Uterus (tissue), 4 donors: ENCODE measurements around the gene CELF2. TPM values are rescaled to one million over a fixed set of nuclear protein-coding genes. Genes with fewer than 3 reads are reported as not detected.

Experiments used
- DNase-seq, 2 donors: peaks; one replicate each; pipeline ENCODE4 v3.0.0-alpha.2; 2019 to 2020
- H3K27ac ChIP-seq, 2 donors: fragments of 200-600 bp; sonication (generic); 1 replicate in 1 of 2; 2 replicates in 1 of 2; pipeline ENCODE4 v1.5.1; 2016 to 2018
- H3K27me3 ChIP-seq, 2 donors: fragments of 200-600 bp; sonication (generic); one replicate each; pipeline ENCODE4 v1.5.1; 2018 to 2019; ENCODE audit warnings: control low read depth in 1 of 2
- H3K36me3 ChIP-seq, 2 donors: fragments of 200-600 bp; sonication (generic); one replicate each; pipeline ENCODE4 v1.5.1; 2019; ENCODE audit warnings: control low read depth in 1 of 2
- H3K4me1 ChIP-seq, 2 donors: fragments of 200-600 bp; sonication (generic); one replicate each; pipeline ENCODE4 v1.5.1; 2018 to 2019; ENCODE audit warnings: control low read depth in 1 of 2
- H3K4me3 ChIP-seq, 2 donors: fragments of 200-600 bp; sonication (generic); 1 replicate in 1 of 2; 2 replicates in 1 of 2; pipeline ENCODE4 v1.5.1; 2018 to 2019; ENCODE audit warnings: mild to moderate bottlenecking in 1 of 2
- H3K9me3 ChIP-seq, 2 donors: fragments of 200-600 bp; sonication (generic); one replicate each; pipeline ENCODE4 v1.5.1; 2019; ENCODE audit warnings: control low read depth in 1 of 2
- CTCF ChIP-seq, 4 experiments: fragments of 200-600 bp in 2 of 4; fragments of 450-650 bp in 2 of 4; sonication (generic) in 2 of 4; IDR thresholded peaks; one replicate each; pipeline ENCODE4 v1.5.1; 2016 to 2019; ENCODE audit warnings: antibody characterized with exemption in 4 of 4, mild to moderate bottlenecking in 2 of 4, moderate library complexity in 1 of 4
- POLR2A ChIP-seq, 2 donors: fragments of 450-650 bp; IDR thresholded peaks; one replicate each; pipeline ENCODE4 v1.6.1; 2016; ENCODE audit warnings: antibody characterized with exemption in 2 of 2, mild to moderate bottlenecking in 1 of 2, moderate library complexity in 1 of 2
- intact Hi-C: fragments of 100-400 bp; cut with DNase I; formaldehyde crosslinking; loops from one replicate; pipeline ENCODE4 v1.15.1; 2023; ENCODE audit warnings: low total_unique reads
- total RNA-seq, 4 donors: library from RNA; depleted of rRNA in 3 of 4; stranded (reverse); fragments of >200 nt in 3 of 4; gene quantifications; one replicate each; pipeline versions ENCODE4 v1.1.0 to v1.2.4, GENCODE V29; 2014 to 2023
- donor health status: DM: yes; HTN: yes; CAD: no.

CELF2 gene
- total RNA-seq, 4 donors from 2014 or later, result 12.8 to 59.2 (median 44.0) TPM

DNA sequence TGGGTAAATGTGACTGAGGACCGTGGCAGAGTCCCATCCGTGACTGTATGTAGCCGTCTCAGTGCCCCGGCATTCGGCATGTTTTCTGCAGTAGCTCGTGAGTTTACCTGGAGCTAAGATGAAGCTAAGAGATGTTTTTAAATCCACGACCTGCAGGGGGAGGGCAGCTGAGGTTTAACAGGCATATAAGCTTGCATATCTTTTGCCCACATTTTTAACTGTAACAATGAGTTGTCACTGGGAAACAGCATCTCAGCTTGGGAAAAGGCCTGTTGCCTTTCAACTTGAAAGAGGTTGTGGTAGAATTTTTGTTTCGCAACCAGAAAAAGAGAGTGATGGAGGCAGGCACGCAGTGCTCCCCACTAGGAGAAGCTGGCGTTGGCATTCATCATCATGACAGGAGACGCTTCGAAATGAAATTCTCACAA is 77.7 kb downstream of the CELF2 start:
- TF ChIP-seq POLR2A (IDR thresholded peaks at IDR 0.05) (no peak), CTCF (IDR thresholded peaks at IDR 0.05) (no peak)
- Histone ChIP-seq H3K9me3 (no peaks in the 10 kb centered on the region), H3K4me3 (no peak overlapping the region), H3K27me3 (no peaks in the 10 kb centered on the region), H3K4me1 (no peaks in the 10 kb centered on the region), H3K27ac (no peak overlapping the region), H3K36me3 (no peaks in the 10 kb centered on the region)
- intact Hi-C loops, result no loop called here
- no peak for DNase-seq

DNA sequence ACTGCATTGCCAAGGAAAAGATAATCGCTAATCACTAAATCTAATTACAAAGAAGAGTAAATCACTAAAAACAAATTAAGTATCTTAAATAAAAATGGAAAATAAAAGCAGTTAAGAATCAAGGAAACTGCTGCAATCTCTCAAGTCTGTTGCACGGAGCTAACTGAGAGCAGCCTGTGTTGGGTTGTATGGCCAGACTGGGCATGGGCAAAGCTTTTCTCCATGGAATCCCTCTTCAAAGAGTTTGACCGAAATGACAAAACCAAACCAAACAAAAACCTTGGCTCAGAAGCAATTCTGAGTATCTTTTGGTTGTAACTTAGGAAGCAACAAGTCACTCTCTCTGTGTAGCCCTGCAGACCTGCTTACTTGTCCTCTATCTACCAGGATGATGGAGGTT is 78.8 kb downstream of the CELF2 start:
- DNase-seq, result no peak
- no peak for TF ChIP-seq CTCF (IDR thresholded peaks at IDR 0.05)
- no peak for TF ChIP-seq POLR2A (IDR thresholded peaks at IDR 0.05)
- no peaks in the 10 kb centered on the region for H3K4me1 ChIP-seq
- H3K9me3 ChIP-seq, result no peaks in the 10 kb centered on the region
- H3K27me3 ChIP-seq, result no peaks in the 10 kb centered on the region
- no peak overlapping the region for H3K4me3 ChIP-seq
- no peaks in the 10 kb centered on the region for H3K36me3 ChIP-seq
- intact Hi-C loops, result no loop called here
- no peak overlapping the region for H3K27ac ChIP-seq

DNA sequence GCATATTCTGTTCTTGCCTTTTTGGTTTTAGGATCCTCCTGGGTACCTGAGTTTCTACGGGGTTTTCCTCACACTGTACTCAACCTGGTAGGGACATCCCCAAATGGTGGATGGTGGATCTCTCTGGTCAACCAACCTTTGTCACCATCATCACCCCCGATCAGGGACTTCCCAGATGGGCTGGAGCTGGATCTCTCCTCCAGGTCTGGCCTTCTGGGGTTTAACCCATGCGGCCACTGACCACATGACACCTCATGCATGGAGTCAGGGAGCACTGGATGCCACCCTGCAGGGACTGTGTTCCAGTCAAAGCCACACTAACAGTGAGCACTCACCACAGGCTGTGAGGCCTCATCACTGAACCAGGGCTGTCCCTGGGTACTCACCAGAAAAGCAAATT is 80.0 kb downstream of the CELF2 start:
- no peak overlapping the region for H3K27ac ChIP-seq
- H3K4me3 ChIP-seq, result no peak overlapping the region
- H3K27me3 ChIP-seq, result no peaks in the 10 kb centered on the region
- no peaks in the 10 kb centered on the region for H3K9me3 ChIP-seq
- no peaks in the 10 kb centered on the region for H3K4me1 ChIP-seq
- H3K36me3 ChIP-seq, result no peaks in the 10 kb centered on the region
- no peak for DNase-seq
- intact Hi-C loops, result no loop called here
- no peak for TF ChIP-seq CTCF (IDR thresholded peaks at IDR 0.05)

- intact Hi-C loops, result no loop called here
- Histone ChIP-seq H3K4me3 (no peak overlapping the region), H3K36me3 (no peaks in the 10 kb centered on the region), H3K4me1 (no peaks in the 10 kb centered on the region), H3K27me3 (no peaks in the 10 kb centered on the region), H3K9me3 (no peaks in the 10 kb centered on the region), H3K27ac (no peak overlapping the region)
- TF ChIP-seq CTCF (IDR thresholded peaks at IDR 0.05), result no peak
- no peak for TF ChIP-seq POLR2A (IDR thresholded peaks at IDR 0.05)
- peak in 1 of 2 donors; percentile 24 for DNase-seq
Observed at GRCh38 chr10:11098666-11099065, 81.0 kb downstream of the CELF2 start.

DNA sequence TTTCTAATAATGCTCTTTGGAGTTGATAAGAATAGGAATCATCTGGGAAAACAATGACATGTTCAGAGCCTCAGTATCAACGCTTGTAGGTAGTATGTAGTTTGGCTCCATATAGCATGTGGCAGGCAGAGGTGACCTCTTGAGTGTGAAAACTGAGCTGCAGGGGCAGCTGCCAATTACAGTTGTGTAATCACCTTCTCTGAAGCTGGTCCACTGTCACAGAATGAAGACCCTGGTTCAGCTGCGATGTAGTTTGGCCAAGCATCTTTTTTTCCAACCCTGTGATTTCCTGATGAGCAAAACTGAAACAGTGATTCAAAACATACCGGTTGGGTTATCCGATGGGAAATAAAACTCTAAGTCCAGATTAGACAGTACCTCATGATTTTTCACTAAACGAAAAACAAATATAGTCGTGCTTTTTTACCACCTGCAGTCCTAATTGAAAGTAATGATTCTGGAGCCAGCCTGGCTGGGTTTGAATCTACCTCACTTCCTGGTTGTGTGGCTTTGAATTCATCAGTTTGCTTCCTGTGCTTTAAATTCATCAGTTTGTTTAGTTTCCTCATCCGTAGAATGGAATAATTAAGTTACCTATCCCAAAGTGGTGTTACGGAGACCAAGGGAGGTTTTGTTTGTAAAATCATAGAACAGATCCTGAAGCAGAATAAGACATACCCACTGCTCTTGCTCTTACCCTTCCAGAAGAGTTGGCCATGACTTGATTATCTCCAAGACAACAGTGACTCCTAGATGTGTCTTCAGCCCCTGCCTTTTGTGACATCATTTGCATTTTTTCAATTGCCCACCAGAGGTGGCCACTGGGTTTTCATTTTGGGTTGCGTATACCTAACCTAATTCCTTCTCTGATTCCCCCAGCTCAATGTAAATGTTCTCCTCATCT is 87.4 kb downstream of the CELF2 start:
- Histone ChIP-seq H3K4me1 (no peaks in the 10 kb centered on the region), H3K36me3 (no peaks in the 10 kb centered on the region), H3K27ac (no peak overlapping the region), H3K9me3 (no peaks in the 10 kb centered on the region), H3K27me3 (no peaks in the 10 kb centered on the region), H3K4me3 (no peak overlapping the region)
- no peak for DNase-seq
- intact Hi-C loops, result no loop called here
- TF ChIP-seq POLR2A (IDR thresholded peaks at IDR 0.05) (no peak), CTCF (IDR thresholded peaks at IDR 0.05) (no peak)
